Fibroblast of the aortic adventitia (primary cell): ENCODE measurements around the gene SMOC2. TPM values are rescaled to one million over a fixed set of nuclear protein-coding genes. Genes with fewer than 3 reads are reported as not detected.
A peak's percentile ranks its signal among the peaks of the same experiment; 100 is the strongest.

Source experiments
- DNase-seq: peaks from one replicate; pipeline ENCODE4 v3.0.0-alpha.2; 2010; ENCODE audit warnings: low read depth
- H3K4me3 ChIP-seq: 2 replicates; pipeline ENCODE4 v1.5.1; 2011; ENCODE audit warnings: low read depth, mild to moderate bottlenecking, control low read depth, low read length, moderate library complexity
- CTCF ChIP-seq: IDR thresholded peaks from 2 replicates; pipeline ENCODE4 v1.5.1; 2011; ENCODE audit warnings: mild to moderate bottlenecking, low read length, control low read depth, inconsistent platforms; ENCODE audit not compliant: insufficient read depth
- total RNA-seq: library from RNA; depleted of rRNA; stranded (reverse); fragments of >200 nt; gene quantifications from 2 replicates; pipeline ENCODE4 v1.2.3, GENCODE V29; 2012; ENCODE audit warnings: low replicate concordance

The SMOC2 gene
- total RNA-seq, 1 donor, result 0.09 TPM

GRCh38 chr6:168473197-168473596, 32.2 kb downstream of the SMOC2 start:
- H3K4me3 ChIP-seq, result no peak overlapping the region
- DNase-seq, result no peak
- no peak for TF ChIP-seq CTCF

DNA sequence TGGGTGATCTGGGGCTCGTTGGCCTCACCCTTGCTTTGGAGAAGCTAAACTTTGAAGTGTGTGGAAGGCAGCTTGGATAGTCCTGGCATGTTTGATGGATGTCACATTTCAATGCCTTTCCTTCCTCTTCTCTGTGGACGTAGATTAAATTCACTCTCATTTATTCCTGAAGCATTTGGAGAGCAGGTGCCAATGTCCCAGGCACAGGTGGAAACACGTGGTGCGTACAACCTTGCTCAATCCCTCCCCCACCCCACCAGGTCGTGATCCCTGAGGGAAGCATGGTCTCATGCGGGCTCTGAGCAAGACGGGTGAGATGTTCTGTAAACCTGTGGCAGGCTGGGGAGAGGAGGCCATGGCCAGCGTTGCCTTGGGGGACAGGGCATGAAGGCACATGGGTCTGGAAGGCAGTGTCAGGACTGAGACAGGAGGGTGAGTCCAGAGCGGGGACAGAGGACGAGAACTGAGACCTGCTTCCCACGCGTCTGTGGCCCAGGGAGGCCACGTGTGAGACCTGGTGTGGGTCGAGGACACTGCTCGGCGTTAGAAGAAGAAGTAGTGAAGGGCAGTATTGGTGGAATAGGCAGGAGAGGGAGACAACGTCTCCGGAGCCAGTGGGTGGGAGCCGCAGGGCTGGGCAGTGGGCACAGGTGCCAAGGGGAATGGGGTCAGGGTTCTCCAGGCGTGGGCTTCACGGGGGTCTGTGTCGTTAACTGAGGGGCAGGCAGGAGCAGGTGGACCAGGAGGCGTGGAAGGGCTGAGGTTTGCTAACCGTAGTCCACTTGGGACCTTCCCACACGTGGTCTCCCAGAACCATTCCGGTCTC, 34.4 kb downstream of the SMOC2 start:
- TF ChIP-seq CTCF, result no peak
- no peak for DNase-seq
- H3K4me3 ChIP-seq, result no peak overlapping the region

DNA sequence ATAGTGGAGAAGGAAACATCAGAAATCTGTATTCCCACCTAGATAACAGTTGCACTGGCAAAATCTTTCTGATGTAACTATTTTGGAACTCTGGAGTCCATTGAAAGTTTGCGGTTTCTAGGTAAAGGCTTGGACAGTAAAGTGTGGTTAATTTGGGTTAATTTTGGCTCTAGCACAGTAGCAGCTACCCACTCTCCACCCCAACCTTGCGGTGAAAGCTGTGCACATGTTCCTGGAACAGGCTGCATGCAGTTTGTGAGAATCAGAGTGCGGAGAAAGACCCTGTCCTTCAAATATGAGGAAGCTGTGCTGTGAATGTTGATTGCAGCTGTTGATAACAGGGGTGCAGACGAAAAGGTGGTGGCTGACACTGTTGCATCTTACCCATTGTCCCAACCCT, 38.4 kb downstream of the SMOC2 start:
- H3K4me3 ChIP-seq, result no peak overlapping the region
- no peak for TF ChIP-seq CTCF

GRCh38 chr6:168480481-168480880, 39.5 kb downstream of the SMOC2 start:
- no peak overlapping the region for H3K4me3 ChIP-seq
- DNase-seq, result no peak
- no peak for TF ChIP-seq CTCF

More for the DNA sequence above, 38.4 kb downstream of the SMOC2 start:
- DNase-seq, result no peak

GRCh38 chr6:168485818-168486217, 44.8 kb downstream of the SMOC2 start:
- no peak for DNase-seq
- no peak for TF ChIP-seq CTCF
- no peak overlapping the region for H3K4me3 ChIP-seq

DNA sequence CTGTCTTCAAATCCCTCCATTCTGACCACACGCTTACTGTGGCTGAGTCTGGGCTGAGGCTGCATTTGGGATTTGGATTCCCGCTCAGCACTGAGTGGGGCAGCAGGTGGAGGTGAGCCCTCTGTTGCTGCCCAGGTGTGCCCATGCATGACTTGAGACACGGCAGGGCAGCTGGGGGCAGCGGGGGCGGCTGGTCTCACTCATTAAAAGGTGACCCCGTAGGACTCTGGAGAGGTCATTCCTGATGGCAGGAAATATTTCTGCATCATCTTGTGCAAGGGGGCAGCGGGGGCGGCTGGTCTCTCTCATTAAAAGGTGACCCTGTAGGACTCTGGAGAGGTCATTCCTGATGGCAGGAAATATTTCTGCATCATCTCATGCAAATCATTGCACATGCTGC, 49.8 kb downstream of the SMOC2 start:
- no peak for TF ChIP-seq CTCF
- DNase-seq, result no peak
- H3K4me3 ChIP-seq, result no peak overlapping the region

DNA sequence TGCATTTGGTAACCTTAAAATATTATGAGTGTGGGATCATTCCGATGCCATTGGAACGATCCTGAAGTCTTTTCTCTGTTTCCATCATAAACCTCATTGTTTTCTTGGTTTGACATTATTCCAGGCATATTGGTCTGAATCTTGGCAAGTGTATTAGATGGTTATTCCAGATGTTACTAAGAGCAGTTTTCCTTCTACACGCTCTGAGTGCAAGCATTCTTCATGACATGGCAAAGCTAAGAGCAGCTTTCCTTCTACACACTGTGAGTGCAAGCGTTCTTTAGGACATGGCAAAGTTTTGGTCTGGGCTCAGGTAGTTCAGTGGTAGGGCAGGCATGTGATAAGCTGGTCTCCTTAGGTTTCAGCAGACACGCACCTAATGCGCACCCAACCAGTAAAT, 53.0 kb downstream of the SMOC2 start:
- peak; percentile 53 for DNase-seq
- no peak for TF ChIP-seq CTCF
- H3K4me3 ChIP-seq, result no peak overlapping the region
